ENCODE results near the gene NOXO1.
"Not testable (repeated sequence)": the region's sequence is repeated elsewhere in the genome, so short reads cannot be mapped to it uniquely, and the experiment has no call there.

Gene NOXO1

DNA sequence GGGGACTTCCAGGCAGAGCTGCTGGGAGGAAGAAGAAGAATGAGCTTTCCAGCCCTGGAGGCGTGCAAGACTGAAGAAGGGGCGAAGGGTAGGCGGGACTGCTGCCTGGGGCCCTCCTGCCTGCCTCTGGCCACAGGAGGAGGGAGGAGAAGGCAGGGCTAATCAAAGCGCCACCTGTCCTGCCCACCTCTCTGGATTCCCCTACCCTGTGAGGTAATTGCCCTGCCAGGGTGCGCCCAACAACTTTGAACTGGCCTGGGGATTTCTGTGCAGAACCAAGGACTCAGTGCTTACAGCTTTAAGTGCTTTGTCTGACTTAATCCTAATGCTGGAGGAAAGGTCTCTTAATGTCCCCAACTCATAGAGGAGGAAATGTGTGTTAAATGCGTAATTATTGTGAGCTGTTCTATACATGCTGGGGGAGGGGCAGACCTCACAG is at the start of gene NOXO1:
Gene NOXO1, minus strand, starts transcription at position 72 of the 439 bp plus-strand sequence. CDS start 290 bp downstream, outside the sequence.
- no peak for DNase-seq

DNA sequence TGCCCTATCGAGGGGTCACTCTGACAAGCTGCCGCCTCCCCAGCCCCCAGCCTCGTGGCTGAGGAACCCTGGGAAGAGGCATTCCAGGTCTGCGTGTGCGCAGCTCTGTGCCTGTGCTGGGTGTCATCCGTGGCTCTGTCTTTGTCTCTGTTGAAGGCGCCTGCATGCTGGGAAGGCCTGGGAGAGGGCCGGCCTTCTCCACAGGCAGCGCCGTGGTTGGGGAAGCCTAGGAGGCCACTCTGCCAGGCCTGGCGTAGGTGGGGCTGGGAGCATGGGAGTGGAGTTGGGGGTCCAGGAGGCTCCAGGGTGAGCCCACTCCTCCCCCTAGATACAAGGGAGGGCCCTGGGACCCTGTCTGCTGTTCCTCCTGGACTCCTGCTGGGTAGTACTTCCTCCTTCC is 48.8 kb upstream of the NOXO1 start:
- no peak for DNase-seq

DNA sequence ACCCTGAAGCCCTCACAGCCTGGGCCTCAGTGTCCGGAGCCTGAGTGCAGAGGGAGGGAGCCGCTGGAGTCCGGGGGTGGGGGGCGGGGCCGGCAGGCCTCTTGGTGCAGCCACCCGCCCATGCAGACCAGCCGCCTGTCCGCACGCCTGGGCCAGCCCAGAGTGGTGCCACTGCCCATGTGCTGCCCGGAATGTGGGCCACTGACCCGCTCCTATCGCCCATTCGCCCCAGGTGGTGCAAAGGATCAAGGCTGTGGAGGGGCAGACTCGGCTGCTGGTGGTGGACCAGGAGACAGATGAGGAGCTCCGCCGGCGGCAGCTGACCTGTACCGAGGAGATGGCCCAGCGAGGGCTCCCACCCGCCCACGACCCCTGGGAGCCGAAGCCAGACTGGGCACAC is 48.1 kb upstream of the NOXO1 start:
- DNase-seq: no peak

DNA sequence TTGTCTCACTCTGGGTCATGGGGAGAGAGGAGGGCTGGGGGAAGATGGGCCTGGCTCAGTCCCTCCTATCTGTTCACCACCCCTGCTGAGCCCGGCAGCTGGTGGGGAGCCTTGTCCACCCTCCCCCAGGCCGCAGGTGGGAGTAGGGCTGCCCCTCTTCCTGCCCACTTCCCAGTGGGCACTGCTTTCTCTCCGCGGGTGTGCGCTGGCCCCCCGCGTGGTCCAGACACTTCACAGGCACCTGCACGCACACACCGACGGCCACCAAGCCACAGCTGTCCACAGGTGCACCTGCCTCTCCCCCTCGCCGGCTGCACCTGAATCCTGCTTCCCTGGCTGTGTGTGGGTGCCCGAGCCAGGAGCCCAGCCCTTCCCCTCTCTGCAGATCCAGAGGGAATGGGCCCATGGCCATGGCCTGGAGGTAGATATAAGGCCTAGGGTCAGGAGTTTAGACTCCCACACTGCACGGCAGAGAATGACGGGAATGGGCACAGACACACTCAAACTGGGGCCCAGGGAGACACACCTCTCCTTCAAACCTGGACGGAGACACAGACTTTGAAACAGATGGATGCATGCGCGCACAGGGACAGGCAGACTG is 47.5 kb upstream of the NOXO1 start:
- DNase-seq: no peak

DNA sequence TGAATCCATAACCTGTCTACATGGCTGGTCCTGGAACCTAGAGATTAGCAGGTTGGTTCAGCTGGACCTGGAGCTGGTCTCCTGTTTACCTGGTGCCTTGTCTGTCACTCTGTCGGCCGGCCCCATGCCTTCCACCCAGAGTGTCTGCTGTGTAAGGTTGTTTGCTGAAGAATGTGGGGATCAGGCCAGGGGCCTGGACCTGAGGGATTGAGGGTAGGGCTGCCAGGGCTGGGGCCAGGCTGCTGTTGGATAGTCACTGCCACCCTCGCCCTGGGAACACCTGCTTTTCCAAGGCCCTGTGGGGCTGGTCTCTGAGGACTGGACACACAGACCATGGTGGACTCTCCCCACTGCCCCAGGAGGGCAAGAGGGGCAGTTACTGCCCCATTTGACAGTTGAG is 46.9 kb upstream of the NOXO1 start:
- DNase-seq: no peak

- DNase-seq: peak in 1 of 2 donors; percentile 16
Measured at GRCh38 chr16:2027024-2028010, 46.0 kb upstream of the NOXO1 start.

DNA sequence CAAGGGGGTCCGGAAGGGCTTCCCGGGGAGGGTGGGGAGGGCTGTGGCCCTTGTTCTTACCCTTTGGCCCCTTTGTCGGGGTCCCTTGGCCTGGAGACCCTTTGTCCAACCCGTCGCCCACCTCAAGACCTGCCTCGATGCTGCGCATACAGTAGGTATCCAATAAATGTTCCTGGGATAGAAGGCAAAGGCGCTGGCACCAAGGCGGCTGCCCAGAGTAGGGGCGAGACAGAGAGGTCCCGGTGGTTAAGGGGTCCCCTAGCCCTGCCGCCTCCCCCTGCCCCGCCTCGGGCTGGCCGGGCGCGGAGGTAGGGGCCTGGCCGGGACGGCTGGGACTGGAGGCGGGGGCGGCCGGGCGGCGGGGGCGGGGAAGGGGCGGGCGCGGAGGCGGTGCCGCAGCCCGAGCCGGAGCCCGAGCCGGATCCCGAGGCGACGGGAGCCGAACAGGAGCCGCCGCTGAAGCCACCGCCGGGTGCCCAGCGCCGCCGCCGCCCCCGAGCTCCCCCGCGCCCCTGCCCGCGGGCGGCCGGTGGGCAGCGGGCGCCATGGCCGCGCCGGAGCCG is 45.3 kb upstream of the NOXO1 start, which contains the start of gene NHERF2:
Gene NHERF2, plus strand, starts transcription at position 442 of the 563 bp plus-strand sequence. Its CDS starts 104 bp downstream, at position 546.
- DNase-seq: peak in 1 of 2 donors; percentile 24

DNA sequence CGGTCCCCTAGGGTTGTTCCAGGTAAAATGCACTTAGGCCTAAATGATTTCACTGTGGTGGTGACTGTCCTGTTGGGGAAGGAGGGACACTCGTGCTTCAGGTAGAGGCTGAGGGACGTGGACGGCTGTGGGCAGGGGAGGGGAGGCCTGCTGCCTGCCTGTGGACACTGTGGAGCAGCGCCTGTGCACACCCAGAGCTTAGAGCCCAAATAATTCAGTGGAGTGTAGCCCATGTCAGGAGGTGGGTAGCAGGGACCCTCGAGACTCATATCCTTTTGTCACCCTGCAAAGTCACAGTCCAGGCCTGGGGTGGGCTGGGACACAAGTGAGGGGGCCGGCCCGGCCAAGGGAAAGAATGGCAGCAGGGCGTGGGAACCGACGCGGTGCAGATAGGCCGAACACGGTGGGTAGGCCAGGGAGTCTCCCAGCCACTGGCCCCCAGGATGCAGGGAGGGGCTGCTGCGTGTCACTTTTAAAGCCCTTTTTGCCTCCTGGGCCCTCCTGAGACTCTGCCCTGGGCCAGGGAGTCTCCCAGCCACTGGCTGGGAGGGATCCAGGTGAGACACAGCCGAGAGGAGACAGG is 44.7 kb upstream of the NOXO1 start:
- DNase-seq: no peak

DNA sequence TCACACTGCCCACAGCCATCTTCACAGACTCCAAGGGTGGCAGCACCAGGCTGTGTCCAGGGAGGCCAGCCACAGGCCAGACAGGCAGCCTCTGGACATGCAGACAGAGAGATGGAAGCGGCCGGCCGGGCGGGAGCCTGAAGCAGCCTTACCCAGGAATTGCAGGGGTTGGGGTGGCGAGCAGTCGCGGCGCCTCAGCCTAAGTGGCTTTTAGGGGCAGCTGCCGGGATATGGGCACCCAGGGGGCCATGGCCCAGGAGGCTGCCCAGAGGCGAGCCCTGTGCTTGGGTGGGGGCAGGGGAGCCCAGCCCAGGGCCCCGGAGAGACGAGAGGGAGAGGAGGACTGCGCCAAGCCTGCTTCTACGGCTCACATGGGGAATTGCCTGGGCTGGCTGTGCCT is 44.0 kb upstream of the NOXO1 start:
- no peak for DNase-seq

DNA sequence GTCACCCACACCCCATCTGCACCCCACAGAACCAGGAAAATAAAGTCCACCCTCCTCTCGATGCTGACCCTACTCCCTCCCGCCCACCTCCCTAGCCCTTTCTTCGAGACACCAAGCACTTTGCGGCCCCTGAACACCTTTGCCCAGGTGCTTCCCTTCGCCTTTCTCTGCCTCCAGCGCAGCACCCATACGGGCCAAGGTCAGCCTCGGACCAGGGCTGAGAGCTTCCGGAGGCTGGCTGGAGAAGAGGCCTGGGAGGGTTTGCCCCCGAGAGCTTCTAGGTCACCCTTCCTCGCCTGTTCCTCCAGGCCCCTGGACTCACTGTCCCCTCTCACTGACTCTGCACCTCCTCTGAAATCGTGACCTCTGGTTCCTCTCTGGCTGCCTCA is 42.8 kb upstream of the NOXO1 start:
- no peak for DNase-seq

- DNase-seq: peak; percentile 90 to 97
Measured at GRCh38 chr16:2023092-2024031, 42.1 kb upstream of the NOXO1 start.

DNA sequence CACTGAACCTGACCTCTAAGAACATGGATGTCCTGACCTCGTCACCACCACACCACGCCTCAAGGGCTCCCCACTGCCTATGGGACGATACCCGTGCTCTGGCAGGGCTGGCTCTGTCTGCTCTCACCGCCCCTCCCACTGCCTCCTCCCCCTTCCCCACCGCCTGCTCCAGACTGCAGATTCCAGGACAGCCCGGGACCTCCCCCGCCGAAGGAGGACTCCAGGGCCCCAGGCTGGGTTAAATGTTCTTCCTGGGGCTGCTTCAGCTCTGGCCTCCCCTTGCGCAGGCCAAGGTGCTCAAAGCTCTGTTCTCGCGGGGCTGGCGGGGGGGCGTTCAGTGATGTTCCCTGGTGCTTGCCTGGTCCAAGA is 41.4 kb upstream of the NOXO1 start:
- DNase-seq: no peak

GRCh38 chr16:2019921-2020831 is 38.9 kb upstream of the NOXO1 start:
- DNase-seq: no peak

DNA sequence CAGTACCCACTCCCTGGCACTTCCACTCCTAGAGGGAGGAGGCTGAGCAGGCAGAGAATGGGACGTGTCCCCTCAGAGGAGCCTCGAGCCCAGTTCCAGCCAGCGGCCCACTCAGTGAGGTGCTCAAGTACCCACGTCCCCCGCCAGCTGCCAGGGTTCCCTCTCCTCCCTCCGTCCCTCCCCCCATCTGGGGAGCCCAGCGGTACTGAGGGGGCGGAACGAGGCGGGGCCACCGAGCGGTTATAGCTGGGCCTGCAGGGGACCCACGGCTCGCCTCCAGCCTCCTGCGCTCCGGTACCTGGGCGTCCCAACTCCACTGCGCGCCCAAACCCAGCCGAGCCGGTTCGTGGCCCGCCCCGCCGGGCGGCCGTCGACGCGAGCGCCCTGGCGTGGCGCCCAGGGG is 38.2 kb upstream of the NOXO1 start, which contains the start of gene NPW:
Gene NPW, plus strand, starts transcription at position 268 of the 403 bp plus-strand sequence.
- peak in 1 of 2 donors; percentile 26 for DNase-seq

DNA sequence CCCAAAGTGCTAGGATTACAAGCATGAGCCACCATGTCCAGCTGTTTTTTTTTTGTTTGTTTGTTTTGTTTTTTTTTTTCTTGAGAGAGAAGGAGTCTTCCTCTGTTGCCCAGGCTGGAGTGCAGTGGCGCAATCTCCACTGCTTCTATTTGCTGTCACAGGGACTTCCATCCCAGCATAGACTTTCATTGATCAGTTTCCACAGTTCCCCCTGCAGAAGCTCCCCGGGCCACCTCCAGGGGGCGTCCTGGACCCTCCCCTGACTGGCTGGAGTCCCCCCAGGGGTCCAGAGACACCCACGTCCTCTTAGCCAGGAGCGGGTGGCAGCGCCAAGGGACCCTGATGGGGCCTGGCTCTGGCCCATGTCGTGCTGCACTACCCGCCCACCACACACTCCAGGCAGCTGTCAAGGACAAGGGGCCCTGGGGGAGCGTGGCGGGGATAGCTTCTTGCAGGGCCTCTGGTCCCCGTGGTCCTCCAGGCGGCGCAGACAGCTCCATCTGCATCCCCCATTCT is 35.2 kb upstream of the NOXO1 start:
- no peak for DNase-seq

DNA sequence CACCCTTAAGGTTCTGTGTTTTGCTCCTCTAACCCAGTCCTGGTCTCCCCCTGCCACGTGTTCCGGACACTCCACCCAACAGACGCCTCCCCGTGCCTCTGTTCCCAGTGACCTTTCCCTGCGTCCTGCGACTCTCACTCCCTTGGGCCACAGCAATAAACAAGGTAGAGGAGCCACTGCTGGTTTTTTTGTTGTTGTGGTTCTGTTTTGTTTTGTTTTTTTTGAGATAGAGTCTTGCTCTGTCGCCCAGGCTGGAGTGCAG is 34.6 kb upstream of the NOXO1 start:
- DNase-seq: no peak

GRCh38 chr16:2015117-2015946 is 34.1 kb upstream of the NOXO1 start:
- DNase-seq: no peak

DNA sequence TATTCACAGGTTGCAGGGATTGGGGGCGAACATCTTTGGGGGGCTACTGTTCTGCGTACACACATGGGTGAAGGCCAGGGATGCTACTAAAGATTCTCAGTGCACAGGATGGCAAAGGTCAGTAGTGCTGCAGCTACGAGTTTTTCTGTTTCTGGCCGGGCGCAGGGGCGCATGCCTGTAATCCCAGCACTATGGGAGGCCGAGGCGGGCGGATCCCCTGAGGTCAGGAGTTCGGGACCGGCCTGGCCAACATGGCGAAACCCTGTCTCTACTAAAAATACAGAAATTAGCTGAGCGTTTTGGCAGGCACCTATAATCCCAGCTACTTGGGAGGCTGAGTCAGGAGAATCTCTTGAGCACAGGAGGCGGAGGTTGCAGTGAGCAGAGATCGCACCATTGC is 32.3 kb upstream of the NOXO1 start:
- DNase-seq: no peak

DNA sequence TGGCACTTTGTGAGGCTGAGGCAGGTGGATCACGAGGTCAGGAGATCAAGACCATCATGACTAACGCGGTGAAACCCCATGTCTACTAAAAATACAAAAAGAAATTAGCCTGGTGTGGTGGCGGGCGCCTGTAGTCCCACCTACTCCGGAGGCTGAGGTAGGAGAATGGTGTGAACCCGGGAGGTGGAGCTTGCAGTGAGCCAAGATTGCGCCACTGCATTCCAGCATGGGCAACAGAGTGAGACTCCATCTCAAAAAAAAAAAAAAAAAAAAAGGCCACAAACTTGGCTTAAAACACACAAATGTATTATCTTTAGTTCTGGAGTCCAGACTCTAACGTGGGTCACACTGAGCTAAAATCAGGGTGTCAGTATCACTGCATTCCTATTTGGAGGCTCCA is 30.5 kb upstream of the NOXO1 start:
- not testable (repeated sequence) for DNase-seq
